Measurements from ENCODE around the gene HHIPL1. TPM values are rescaled to one million over a fixed set of nuclear protein-coding genes. Genes with fewer than 3 reads are reported as not detected.

HHIPL1 gene
- total and polyA plus RNA-seq, 4 donors = 0.51 to 7.7 (median 1.5) TPM

DNA sequence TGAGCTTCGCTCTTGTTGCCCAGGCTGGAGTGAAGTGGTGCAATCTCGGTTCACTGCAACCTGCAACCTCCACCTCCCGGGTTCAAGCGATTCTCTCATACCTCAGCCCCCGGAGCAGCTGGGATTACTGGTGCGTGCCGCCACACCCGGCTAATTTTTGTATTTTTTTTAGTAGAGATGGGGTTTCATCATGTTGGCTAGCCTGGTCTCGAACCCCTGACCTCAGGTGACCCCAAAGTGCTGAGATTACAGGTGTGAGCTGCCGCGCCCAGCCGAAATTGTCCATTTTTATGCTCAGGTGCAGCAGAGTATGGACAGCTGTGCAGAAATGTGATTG lies 20.0 kb downstream of the HHIPL1 start:
- intact Hi-C loops (cut with DNase I) = no loop called here
- H3K36me3 ChIP-seq (ENCODE audit: control insufficient read depth in 1 of 2, insufficient read depth in 2 of 2, low read length in 1 of 2) = no peaks in the 10 kb centered on the region
- WGBS, 2 donors = 90 to 91% methylated on average over 12 of the region's 12 CpGs
- no peaks in the 10 kb centered on the region for H3K9me3 ChIP-seq (ENCODE audit: control insufficient read depth, low read length)
- no peaks in the 10 kb centered on the region for H3K4me1 ChIP-seq (ENCODE audit: control insufficient read depth in 1 of 2, insufficient read depth in 2 of 2, low read length in 2 of 2)
- DNase-seq (no peak), ATAC-seq (ENCODE audit: low FRiP score) (no peak)
- no peak overlapping the region for H3K27ac ChIP-seq (ENCODE audit: low read depth in 1 of 2, low read length in 2 of 2)
- no peak overlapping the region for H3K4me3 ChIP-seq (ENCODE audit: low read length in 2 of 2)
- H3K27me3 ChIP-seq (ENCODE audit: control insufficient read depth in 1 of 2, insufficient read depth in 2 of 2, low read length in 1 of 2) = no peaks in the 10 kb centered on the region

DNA sequence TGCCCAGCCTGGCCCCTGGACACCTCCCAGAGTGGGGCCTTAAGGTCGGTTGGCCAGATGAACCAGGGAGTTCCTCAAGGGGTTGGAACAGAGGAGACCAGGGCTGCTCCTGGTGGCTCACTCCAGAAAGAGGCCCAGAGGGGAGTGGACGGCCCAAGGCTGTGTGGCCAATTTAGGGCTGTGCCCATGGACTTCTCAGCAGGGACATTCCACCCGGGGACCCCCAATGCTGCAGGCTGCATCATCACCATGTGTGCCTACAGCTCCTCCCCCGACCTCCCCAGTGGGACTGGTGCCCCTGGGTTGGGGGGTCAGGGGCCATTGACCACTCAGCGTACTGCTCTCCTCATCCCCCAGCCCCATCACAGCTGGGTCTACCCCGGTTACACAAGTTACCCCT lies 21.6 kb downstream of the HHIPL1 start:
- 74 to 78% methylated on average over 6 of the region's 6 CpGs for WGBS, 2 donors
- H3K36me3 ChIP-seq (ENCODE audit: control insufficient read depth in 1 of 2, insufficient read depth in 2 of 2, low read length in 1 of 2) = no peaks in the 10 kb centered on the region
- no peak overlapping the region for H3K4me3 ChIP-seq (ENCODE audit: low read length in 2 of 2)
- intact Hi-C loops (cut with DNase I) = no loop called here
- ATAC-seq (ENCODE audit: low FRiP score) (peak; percentile 5), DNase-seq (no peak)
- no peaks in the 10 kb centered on the region for H3K4me1 ChIP-seq (ENCODE audit: control insufficient read depth in 1 of 2, insufficient read depth in 2 of 2, low read length in 2 of 2)
- H3K9me3 ChIP-seq (ENCODE audit: control insufficient read depth, low read length) = no peaks in the 10 kb centered on the region
- H3K27ac ChIP-seq (ENCODE audit: low read depth in 1 of 2, low read length in 2 of 2) = no peak overlapping the region
- H3K27me3 ChIP-seq (ENCODE audit: control insufficient read depth in 1 of 2, insufficient read depth in 2 of 2, low read length in 1 of 2) = no peaks in the 10 kb centered on the region

DNA sequence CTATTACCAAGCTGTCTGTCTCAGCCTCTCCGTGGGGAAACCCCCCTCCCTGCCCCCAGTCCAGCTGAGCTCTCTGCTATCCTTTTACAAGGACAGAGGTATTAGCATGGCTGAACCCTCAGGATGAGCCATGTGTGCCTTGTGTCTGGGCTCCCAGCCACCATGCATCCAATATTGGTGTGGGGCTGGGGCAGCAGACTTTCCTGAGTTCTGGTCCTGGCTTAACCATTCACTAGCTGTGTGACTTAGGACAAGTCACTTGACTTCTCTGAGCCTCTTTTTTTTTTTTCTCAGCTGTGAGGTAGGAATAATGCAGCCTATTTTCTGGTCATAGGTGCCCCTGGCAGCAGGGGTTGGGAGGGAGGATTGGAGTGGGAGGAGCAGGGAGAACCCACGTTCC lies 22.1 kb downstream of the HHIPL1 start:
- DNase-seq (no peak), ATAC-seq (ENCODE audit: low FRiP score) (no peak)
- intact Hi-C loops (cut with DNase I) = no loop called here
- Histone ChIP-seq H3K9me3 (ENCODE audit: control insufficient read depth, low read length) (no peaks in the 10 kb centered on the region), H3K36me3 (ENCODE audit: control insufficient read depth in 1 of 2, insufficient read depth in 2 of 2, low read length in 1 of 2) (no peaks in the 10 kb centered on the region), H3K27me3 (ENCODE audit: control insufficient read depth in 1 of 2, insufficient read depth in 2 of 2, low read length in 1 of 2) (no peaks in the 10 kb centered on the region), H3K27ac (ENCODE audit: low read depth in 1 of 2, low read length in 2 of 2) (no peak overlapping the region), H3K4me3 (ENCODE audit: low read length in 2 of 2) (no peak overlapping the region), H3K4me1 (ENCODE audit: control insufficient read depth in 1 of 2, insufficient read depth in 2 of 2, low read length in 2 of 2) (no peaks in the 10 kb centered on the region)
- WGBS, 2 donors = 62 to 66% methylated on average over 2 of the region's 2 CpGs

DNA sequence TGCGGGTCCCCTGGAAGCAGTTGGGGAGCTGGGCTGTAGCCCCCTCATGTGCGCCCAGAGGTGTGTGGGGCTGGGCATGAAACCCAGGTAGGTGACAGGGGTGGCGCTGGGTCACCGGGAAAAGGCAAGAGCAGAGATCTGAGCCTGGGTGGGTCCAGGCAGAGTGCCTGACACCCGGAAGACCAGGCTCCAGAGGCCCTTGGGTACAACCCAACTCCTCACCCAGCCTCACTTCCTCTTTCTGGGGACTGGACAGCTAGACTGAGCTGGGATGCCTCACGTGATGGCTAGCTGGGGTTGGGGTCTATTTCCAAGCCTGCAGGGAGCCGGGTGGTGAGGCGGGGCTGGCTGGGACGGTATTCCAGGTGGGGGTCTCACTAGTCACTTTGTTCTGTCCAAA lies 22.9 kb downstream of the HHIPL1 start:
- no peak overlapping the region for H3K27ac ChIP-seq (ENCODE audit: low read depth in 1 of 2, low read length in 2 of 2)
- DNase-seq (no peak), ATAC-seq (ENCODE audit: low FRiP score) (peak; percentile 6)
- intact Hi-C loops (cut with DNase I) = no loop called here
- H3K9me3 ChIP-seq (ENCODE audit: control insufficient read depth, low read length) = no peaks in the 10 kb centered on the region
- no peak overlapping the region for H3K4me3 ChIP-seq (ENCODE audit: low read length in 2 of 2)
- no peaks in the 10 kb centered on the region for H3K36me3 ChIP-seq (ENCODE audit: control insufficient read depth in 1 of 2, insufficient read depth in 2 of 2, low read length in 1 of 2)
- H3K4me1 ChIP-seq (ENCODE audit: control insufficient read depth in 1 of 2, insufficient read depth in 2 of 2, low read length in 2 of 2) = no peaks in the 10 kb centered on the region
- WGBS, 2 donors = 88 to 92% methylated on average over 9 of the region's 9 CpGs
- no peaks in the 10 kb centered on the region for H3K27me3 ChIP-seq (ENCODE audit: control insufficient read depth in 1 of 2, insufficient read depth in 2 of 2, low read length in 1 of 2)

DNA sequence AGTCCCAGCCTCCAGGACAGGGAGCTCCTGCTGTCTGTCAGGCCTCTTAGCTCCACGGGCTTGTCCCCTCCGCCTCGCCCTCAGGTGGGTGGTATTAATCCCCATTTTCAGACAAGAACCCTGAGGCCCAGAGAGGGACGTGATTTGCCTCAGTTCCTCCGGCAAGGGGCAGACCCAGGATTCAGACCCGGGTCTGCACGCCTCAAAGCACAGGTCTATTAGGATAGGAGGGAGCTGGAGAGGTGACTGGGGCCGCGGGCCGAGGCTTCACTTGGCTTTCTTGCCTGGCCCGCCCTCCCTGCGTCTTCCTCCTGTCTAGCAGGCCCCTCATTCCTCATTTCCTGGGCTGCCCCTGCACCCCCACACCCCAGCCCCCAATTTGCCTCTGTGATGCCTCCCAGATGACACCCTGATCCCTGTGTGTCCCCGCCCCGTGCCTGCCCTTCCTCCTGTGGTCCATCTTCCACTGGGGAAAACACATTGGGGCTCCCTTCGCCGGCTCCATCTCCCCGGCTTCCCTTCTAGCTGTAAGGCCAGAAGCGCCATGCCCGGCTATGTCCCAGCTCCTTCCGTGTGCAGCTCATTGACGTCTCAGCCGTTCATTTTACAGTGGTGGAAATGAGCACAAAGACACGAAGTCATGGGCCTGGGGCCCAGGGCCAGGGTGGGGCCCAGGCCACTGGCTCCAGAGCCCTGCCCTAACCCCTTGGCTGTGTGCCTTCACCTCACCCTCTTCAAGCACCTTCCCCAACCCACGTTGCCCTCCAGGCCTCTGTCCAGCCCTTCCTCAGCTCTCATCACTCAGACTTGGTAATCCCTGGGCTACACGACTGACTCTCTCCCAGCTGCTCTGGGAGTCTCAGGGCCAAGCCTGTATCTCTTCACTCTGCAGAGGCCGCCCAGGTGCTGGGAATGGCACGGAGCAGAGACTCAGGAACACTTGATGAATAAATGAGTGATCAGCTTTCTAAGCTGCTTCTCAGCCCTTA lies 23.7 kb downstream of the HHIPL1 start:
- Histone ChIP-seq H3K4me1 (ENCODE audit: control insufficient read depth in 1 of 2, insufficient read depth in 2 of 2, low read length in 2 of 2) (no peaks in the 10 kb centered on the region), H3K27ac (ENCODE audit: low read depth in 1 of 2, low read length in 2 of 2) (no peak overlapping the region), H3K27me3 (ENCODE audit: control insufficient read depth in 1 of 2, insufficient read depth in 2 of 2, low read length in 1 of 2) (no peaks in the 10 kb centered on the region), H3K4me3 (ENCODE audit: low read length in 2 of 2) (no peak overlapping the region), H3K9me3 (ENCODE audit: control insufficient read depth, low read length) (no peaks in the 10 kb centered on the region), H3K36me3 (ENCODE audit: control insufficient read depth in 1 of 2, insufficient read depth in 2 of 2, low read length in 1 of 2) (no peaks in the 10 kb centered on the region)
- 85 to 92% methylated on average over 26 to 27 of the region's 27 CpGs for WGBS, 2 donors
- DNase-seq (no peak), ATAC-seq (ENCODE audit: low FRiP score) (no peak)
- intact Hi-C loops (cut with DNase I) = no loop called here

DNA sequence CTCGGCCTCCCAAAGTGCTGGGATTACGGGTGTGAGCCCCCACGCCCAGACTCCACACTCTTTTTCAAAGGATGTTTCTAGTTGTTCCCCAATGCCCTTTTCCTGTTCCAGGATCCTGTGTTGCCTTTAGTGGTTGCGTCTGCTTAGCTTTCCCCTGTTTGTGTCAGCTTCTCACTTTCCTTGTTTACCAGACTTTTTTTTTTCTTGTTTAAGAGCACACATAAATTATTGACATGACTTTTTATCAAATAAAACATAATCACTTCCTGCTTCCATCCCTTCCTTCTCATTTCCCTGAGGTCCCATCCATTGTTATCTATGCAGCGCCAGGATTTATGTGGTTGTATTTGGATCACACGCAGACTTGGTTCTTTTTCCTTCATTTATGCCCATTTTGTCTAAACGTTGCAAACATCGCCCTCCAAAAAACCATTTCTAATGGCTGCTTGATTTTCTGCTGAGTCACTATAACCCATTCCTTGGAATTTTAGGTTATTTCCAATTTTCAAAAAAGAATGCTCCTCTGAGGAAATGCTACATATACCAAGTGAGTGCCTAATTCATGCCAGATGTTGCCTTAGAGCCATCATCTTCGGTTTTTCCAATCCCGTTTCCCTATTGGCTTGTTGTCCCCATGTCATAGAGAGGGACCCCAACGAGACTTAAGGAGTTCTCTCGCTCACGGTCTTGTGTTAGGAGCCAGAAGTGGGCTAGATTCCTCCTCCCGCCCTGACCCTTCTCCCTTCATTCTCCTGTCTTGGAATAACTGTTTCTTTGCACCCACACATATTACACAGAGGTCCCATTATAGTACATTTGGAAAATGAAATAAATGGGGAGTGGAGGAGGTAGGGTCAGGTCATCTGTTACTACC lies 25.7 kb downstream of the HHIPL1 start:
- Histone ChIP-seq H3K9me3 (ENCODE audit: control insufficient read depth, low read length) (no peaks in the 10 kb centered on the region), H3K27me3 (ENCODE audit: control insufficient read depth in 1 of 2, insufficient read depth in 2 of 2, low read length in 1 of 2) (no peaks in the 10 kb centered on the region), H3K27ac (ENCODE audit: low read depth in 1 of 2, low read length in 2 of 2) (no peak overlapping the region), H3K4me1 (ENCODE audit: control insufficient read depth in 1 of 2, insufficient read depth in 2 of 2, low read length in 2 of 2) (no peaks in the 10 kb centered on the region), H3K4me3 (ENCODE audit: low read length in 2 of 2) (no peak overlapping the region), H3K36me3 (ENCODE audit: control insufficient read depth in 1 of 2, insufficient read depth in 2 of 2, low read length in 1 of 2) (no peaks in the 10 kb centered on the region)
- ATAC-seq (ENCODE audit: low FRiP score) = no peak
- WGBS, 2 donors = 88 to 90% methylated on average over 14 of the region's 14 CpGs
- no peak for DNase-seq
- intact Hi-C loops (cut with DNase I) = no loop called here

DNA sequence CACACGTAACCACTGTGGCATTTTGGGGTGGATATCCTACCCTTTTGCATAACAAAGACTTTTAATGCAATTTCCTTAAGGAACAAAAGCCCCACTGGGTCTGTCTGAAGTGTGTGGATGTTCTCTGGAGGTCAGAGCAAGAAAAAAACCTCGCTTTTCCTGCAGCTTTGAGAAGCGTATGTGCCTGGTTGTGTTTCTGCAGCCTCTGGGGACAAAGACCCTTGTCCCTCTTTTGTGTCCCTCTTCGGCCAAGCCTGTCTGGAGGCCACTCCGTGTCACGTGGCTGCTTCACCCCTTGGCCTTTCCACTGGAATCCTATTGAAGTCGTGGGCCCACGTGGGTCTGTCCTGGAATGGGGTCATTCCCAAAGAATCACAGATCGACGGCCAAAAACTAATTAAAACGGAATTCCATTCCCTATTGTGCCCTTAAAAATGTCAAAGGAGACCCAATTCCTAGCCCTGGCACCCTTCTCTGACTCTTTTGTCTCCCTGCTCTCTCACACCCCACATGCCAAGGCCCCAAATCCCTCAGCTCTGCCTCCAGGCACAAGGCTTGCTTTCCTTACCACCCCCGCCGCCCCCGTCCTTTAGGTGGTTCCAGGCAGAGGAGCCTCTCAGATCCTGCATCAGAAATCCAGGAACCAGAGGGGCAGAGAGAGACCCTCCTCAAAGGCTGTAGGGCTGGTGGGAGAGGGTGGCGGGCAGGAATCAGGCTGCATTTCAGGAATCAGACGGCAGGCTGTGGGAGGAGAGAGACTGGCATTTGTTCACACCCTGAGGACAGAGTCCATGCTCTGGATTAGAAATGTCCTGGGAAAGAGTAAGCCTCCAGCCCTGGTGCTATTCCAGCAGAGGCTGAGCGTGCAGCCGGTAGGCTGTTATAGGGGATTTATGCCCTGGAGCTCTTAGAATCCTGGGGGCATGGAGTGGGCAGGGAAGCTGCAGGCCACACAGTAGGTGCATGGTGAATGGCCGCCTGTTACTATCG lies 26.6 kb downstream of the HHIPL1 start:
- Histone ChIP-seq H3K9me3 (ENCODE audit: control insufficient read depth, low read length) (no peaks in the 10 kb centered on the region), H3K27me3 (ENCODE audit: control insufficient read depth in 1 of 2, insufficient read depth in 2 of 2, low read length in 1 of 2) (no peaks in the 10 kb centered on the region), H3K4me3 (ENCODE audit: low read length in 2 of 2) (no peak overlapping the region), H3K4me1 (ENCODE audit: control insufficient read depth in 1 of 2, insufficient read depth in 2 of 2, low read length in 2 of 2) (no peaks in the 10 kb centered on the region), H3K36me3 (ENCODE audit: control insufficient read depth in 1 of 2, insufficient read depth in 2 of 2, low read length in 1 of 2) (no peaks in the 10 kb centered on the region), H3K27ac (ENCODE audit: low read depth in 1 of 2, low read length in 2 of 2) (no peak overlapping the region)
- ATAC-seq (ENCODE audit: low FRiP score) (no peak), DNase-seq (peak; percentile 17 to 55)
- intact Hi-C loops (cut with DNase I) = no loop called here
- WGBS, 2 donors = 81 to 83% methylated on average over 20 of the region's 20 CpGs

Data from aorta (tissue), 5 donors.